SK-N-SH (cell line): Measurements from ENCODE around the gene RBMS3. TPM values are rescaled to one million over a fixed set of nuclear protein-coding genes. Genes with fewer than 3 reads are reported as not detected.

Experiments
- CTCF ChIA-PET: fragments of 300-600, 350-600 bp; formaldehyde crosslinking; extraction: SDS; loops from one replicate; lab custom pipeline; 2021; lab: Yijun Ruan, JAX
- POLR2A ChIA-PET: fragments of 350-600 bp; sonication (Branson Sonifier 250); formaldehyde crosslinking; extraction: SDS; loops from one replicate; lab custom pipeline; 2020; ENCODE audit warnings: antibody characterized with exemption, inconsistent platforms; lab: Yijun Ruan, JAX
- DNase-seq: peaks from one replicate; pipeline ENCODE4 v3.0.0; 2012
- H2AFZ ChIP-seq: fragments of 200-600 bp; sonication (generic); 2 replicates; pipeline ENCODE4 v1.8.1; 2016; ENCODE audit warnings: antibody characterized with exemption, mild to moderate bottlenecking, low read depth
- H3F3A ChIP-seq: fragments of 200-600 bp; sonication (generic); replicated peaks from 2 replicates; pipeline ENCODE3; 2016; ENCODE audit warnings: antibody characterized with exemption, mild to moderate bottlenecking; ENCODE audit not compliant: insufficient read depth
- H3K27ac ChIP-seq, 2 experiments: fragments of 200-500 bp in 1 of 2; fragments of 200-600 bp in 1 of 2; sonication (Bioruptor generic) in 1 of 2; sonication (generic), shearing (Covaris generic) in 1 of 2; 2 replicates each; pipeline versions ENCODE4 v1.5.1 to v1.6.1; 2014 to 2016; ENCODE audit warnings: low read depth in 2 of 2, inconsistent platforms in 1 of 2, low read length in 1 of 2, mild to moderate bottlenecking in 1 of 2, mixed read lengths in 1 of 2
- H3K27me3 ChIP-seq: fragments of 200-600 bp; sonication (generic), shearing (Covaris generic); 2 replicates; pipeline ENCODE4 v1.6.1; 2016; ENCODE audit warnings: mixed run types; ENCODE audit not compliant: insufficient read depth
- H3K36me3 ChIP-seq, 2 experiments: fragments of 200-500 bp in 1 of 2; fragments of 200-600 bp in 1 of 2; sonication (Bioruptor generic) in 1 of 2; sonication (generic) in 1 of 2; replicated peaks in 1 of 2; 2 replicates each; pipeline versions ENCODE3 to v1.5.1; 2014 to 2016; ENCODE audit warnings: low read length in 1 of 2, mild to moderate bottlenecking in 1 of 2; ENCODE audit not compliant: insufficient read depth in 2 of 2, control insufficient read depth in 1 of 2
- H3K4me1 ChIP-seq, 2 experiments: fragments of 200-500 bp in 1 of 2; fragments of 200-600 bp in 1 of 2; sonication (Bioruptor generic) in 1 of 2; sonication (generic), shearing (Covaris generic) in 1 of 2; 2 replicates each; pipeline versions ENCODE4 v1.5.1 to v1.6.1; 2014 to 2016; ENCODE audit warnings: low read depth in 1 of 2, low read length in 1 of 2, mixed run types in 1 of 2; ENCODE audit not compliant: insufficient read depth in 2 of 2, control insufficient read depth in 1 of 2
- H3K4me2 ChIP-seq: fragments of 200-600 bp; sonication (generic), shearing (Covaris generic); 2 replicates; pipeline ENCODE4 v1.6.1; 2017; ENCODE audit warnings: mixed run types
- H3K4me3 ChIP-seq, 2 experiments: fragments of 200-500 bp in 1 of 2; fragments of 200-600 bp in 1 of 2; sonication (Bioruptor generic) in 1 of 2; sonication (generic), shearing (Covaris generic) in 1 of 2; 2 replicates each; pipeline versions ENCODE4 v1.5.1 to v1.8.1; 2014 to 2016; ENCODE audit warnings: low read depth in 2 of 2, inconsistent platforms in 1 of 2, low read length in 1 of 2, mild to moderate bottlenecking in 1 of 2, mixed read lengths in 1 of 2, moderate library complexity in 1 of 2
- H3K79me2 ChIP-seq: fragments of 200-600 bp; sonication (generic); 2 replicates; pipeline ENCODE4 v1.8.1; 2017; ENCODE audit warnings: mild to moderate bottlenecking; ENCODE audit not compliant: insufficient read depth
- H3K9ac ChIP-seq: fragments of 200-600 bp; sonication (generic); 2 replicates; pipeline ENCODE4 v1.6.1; 2017; ENCODE audit warnings: mixed run types
- H3K9me2 ChIP-seq: fragments of 200-600 bp; sonication (generic); 2 replicates; pipeline ENCODE4 v1.6.1; 2017; ENCODE audit warnings: mixed run types
- H3K9me3 ChIP-seq: fragments of 200-600 bp; sonication (generic); 2 replicates; pipeline ENCODE4 v1.6.1; 2017; ENCODE audit warnings: mixed run types, mild to moderate bottlenecking, moderate library complexity
- H4K20me1 ChIP-seq: fragments of 200-600 bp; sonication (generic); 2 replicates; pipeline ENCODE4 v1.6.1; 2017; ENCODE audit warnings: mild to moderate bottlenecking, mixed run types; ENCODE audit not compliant: insufficient read depth
- CHD2 ChIP-seq: fragments of 150-350 bp; IDR thresholded peaks from 2 replicates; pipeline ENCODE4 v1.6.1; 2018; ENCODE audit warnings: low read length; ENCODE audit not compliant: partially characterized antibody
- ELF1 ChIP-seq: IDR thresholded peaks from 2 replicates; pipeline ENCODE4 v1.4.0; 2012
- EP300 ChIP-seq, 2 experiments: IDR thresholded peaks; 2 replicates each; pipeline versions ENCODE4 v1.4.0 to v1.6.1; 2012; ENCODE audit warnings: borderline replicate concordance in 1 of 2, low read depth in 1 of 2, low read length in 1 of 2
- EZH2phosphoT487 ChIP-seq: fragments of 200-600 bp; sonication (generic); IDR thresholded peaks from 2 replicates; pipeline ENCODE4 v1.6.1; 2017; ENCODE audit warnings: low read depth, mixed run types, mild to moderate bottlenecking, antibody characterized with exemption, moderate library complexity, borderline replicate concordance
- FOXJ3 ChIP-seq: sonication (generic); formaldehyde crosslinking; IDR thresholded peaks from 2 replicates; pipeline ENCODE4 v1.5.1; 2020; ENCODE audit warnings: mild to moderate bottlenecking, missing genetic modification reagents
- GABPA ChIP-seq: IDR thresholded peaks from 2 replicates; pipeline ENCODE4 v1.4.0; 2012; ENCODE audit warnings: low read depth, mild to moderate bottlenecking
- GATA2 ChIP-seq: sonication (generic); formaldehyde crosslinking; IDR thresholded peaks from 2 replicates; pipeline ENCODE4 v1.5.0; 2020; ENCODE audit warnings: mild to moderate bottlenecking, missing genetic modification reagents
- JUND ChIP-seq: IDR thresholded peaks from 2 replicates; pipeline ENCODE4 v1.4.0; 2012
- MXI1 ChIP-seq: IDR thresholded peaks from 2 replicates; pipeline ENCODE4 v1.6.1; 2012; ENCODE audit warnings: mild to moderate bottlenecking, low read depth, low read length, improper control_type of control experiment
- NRF1 ChIP-seq: IDR thresholded peaks from 2 replicates; pipeline ENCODE4 v1.6.1; 2012; ENCODE audit warnings: low read depth, mild to moderate bottlenecking, low read length
- RAD21 ChIP-seq: IDR thresholded peaks from 2 replicates; pipeline ENCODE4 v1.6.1; 2012; ENCODE audit warnings: mild to moderate bottlenecking, low read length
- SIN3A ChIP-seq: IDR thresholded peaks from 2 replicates; pipeline ENCODE4 v1.6.1; 2012; ENCODE audit warnings: low read depth, mild to moderate bottlenecking, low read length, moderate library complexity, borderline replicate concordance
- SMC3 ChIP-seq: IDR thresholded peaks from 2 replicates; pipeline ENCODE4 v1.6.1; 2012; ENCODE audit warnings: low read depth, low read length, improper control_type of control experiment
- TAF1 ChIP-seq: IDR thresholded peaks from 2 replicates; pipeline ENCODE4 v1.6.1; 2012; ENCODE audit warnings: low read depth, mild to moderate bottlenecking, low read length, moderate library complexity, borderline replicate concordance
- TCF12 ChIP-seq: IDR thresholded peaks from 2 replicates; pipeline ENCODE4 v1.4.0; 2012
- TEAD4 ChIP-seq: IDR thresholded peaks from 2 replicates; pipeline ENCODE4 v1.4.0; 2012; ENCODE audit warnings: mild to moderate bottlenecking, borderline replicate concordance; ENCODE audit not compliant: insufficient read depth
- YY1 ChIP-seq: IDR thresholded peaks from 2 replicates; pipeline ENCODE4 v1.4.0; 2012; ENCODE audit warnings: low read depth, mild to moderate bottlenecking
- ZBTB33 ChIP-seq: IDR thresholded peaks from 2 replicates; pipeline ENCODE4 v1.4.0; 2012; ENCODE audit warnings: low read depth, borderline replicate concordance
- WGBS: methylation state at CpG from one replicate; pipeline ENCODE4 v1.1.6; 2017; ENCODE audit warnings: low lambda C conversion rate; 5-methylcytosine and 5-hydroxymethylcytosine counted together
- polyA plus RNA-seq, 3 experiments: library from polyadenylated mRNA; depleted of rRNA; stranded (reverse); fragments of >200 nt; gene quantifications; 2 replicates each; pipeline ENCODE4 v1.2.3, GENCODE V29; 2012
- TF ChIP-seq, protein P1 (sequence below): IDR thresholded peaks from 2 replicates; pipeline ENCODE4 v1.6.1; 2012; ENCODE audit warnings: mild to moderate bottlenecking, low read depth, low read length, moderate library complexity

Gene RBMS3
- polyA plus RNA-seq, 1 of the 3 experiments (the other 2 are of a cell fraction), result 8.2 TPM

DNA sequence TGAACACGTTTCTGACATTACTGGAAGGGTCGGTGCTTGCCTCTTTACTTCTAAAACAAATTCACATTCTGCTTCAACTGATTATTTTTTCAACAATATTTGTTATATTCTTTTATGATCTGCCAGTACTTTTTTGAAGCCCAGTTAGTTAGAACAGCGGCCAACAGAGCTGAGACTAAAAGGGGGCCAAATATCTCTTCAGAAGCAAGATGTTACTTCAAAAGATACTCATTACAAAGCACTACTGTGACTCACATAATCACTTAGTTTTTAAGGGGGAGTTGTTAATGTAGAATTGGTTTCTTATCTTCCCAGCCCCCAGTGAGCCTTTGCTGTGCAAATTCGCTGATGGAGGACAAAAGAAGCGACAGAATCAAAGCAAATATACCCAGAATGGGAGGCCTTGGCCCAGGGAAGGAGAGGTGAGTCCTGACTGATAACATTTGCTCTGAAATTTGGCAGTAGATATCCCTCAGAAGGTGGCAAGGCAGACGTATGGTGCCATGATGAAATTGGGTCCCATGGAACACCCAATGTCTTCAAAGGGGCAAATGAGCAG, 587.8 kb downstream of the RBMS3 start:
- Histone ChIP-seq H3K36me3 (peaks cover 8 to 11% of the 10 kb centered on the region in 2 experiments), H3K9me2 (no peaks in the 10 kb centered on the region), H3K9me3 (no peaks in the 10 kb centered on the region), H3K27me3 (no peaks in the 10 kb centered on the region), H3K4me3 (no peak overlapping the region), H3K4me1 (peaks cover 0 to 3% of the 10 kb centered on the region in 2 experiments; a peak in 2 of 4 replicates), H3K4me2 (no peak overlapping the region), H3F3A (peaks cover 5% of the 10 kb centered on the region), H2AFZ (no peak overlapping the region), H3K9ac (no peak overlapping the region), H4K20me1 (no peaks in the 10 kb centered on the region), H3K27ac (no peak overlapping the region; a peak in 1 of 4 replicates), H3K79me2 (no peaks in the 10 kb centered on the region)
- ChIA-PET CTCF (no interaction called here), POLR2A (no interaction called here)
- 86% methylated on average over 6 of the region's 6 CpGs for WGBS
- DNase-seq, result no peak
- no peak for TF ChIP-seq TAF1
- no peak for TF ChIP-seq FOXJ3 (CRISPR knock-in tag)
- no peak for TF ChIP-seq SIN3A
- no peak for TF ChIP-seq MXI1
- no peak for TF ChIP-seq TEAD4
- TF ChIP-seq SMC3, result no peak
- TF ChIP-seq, protein P1, sequence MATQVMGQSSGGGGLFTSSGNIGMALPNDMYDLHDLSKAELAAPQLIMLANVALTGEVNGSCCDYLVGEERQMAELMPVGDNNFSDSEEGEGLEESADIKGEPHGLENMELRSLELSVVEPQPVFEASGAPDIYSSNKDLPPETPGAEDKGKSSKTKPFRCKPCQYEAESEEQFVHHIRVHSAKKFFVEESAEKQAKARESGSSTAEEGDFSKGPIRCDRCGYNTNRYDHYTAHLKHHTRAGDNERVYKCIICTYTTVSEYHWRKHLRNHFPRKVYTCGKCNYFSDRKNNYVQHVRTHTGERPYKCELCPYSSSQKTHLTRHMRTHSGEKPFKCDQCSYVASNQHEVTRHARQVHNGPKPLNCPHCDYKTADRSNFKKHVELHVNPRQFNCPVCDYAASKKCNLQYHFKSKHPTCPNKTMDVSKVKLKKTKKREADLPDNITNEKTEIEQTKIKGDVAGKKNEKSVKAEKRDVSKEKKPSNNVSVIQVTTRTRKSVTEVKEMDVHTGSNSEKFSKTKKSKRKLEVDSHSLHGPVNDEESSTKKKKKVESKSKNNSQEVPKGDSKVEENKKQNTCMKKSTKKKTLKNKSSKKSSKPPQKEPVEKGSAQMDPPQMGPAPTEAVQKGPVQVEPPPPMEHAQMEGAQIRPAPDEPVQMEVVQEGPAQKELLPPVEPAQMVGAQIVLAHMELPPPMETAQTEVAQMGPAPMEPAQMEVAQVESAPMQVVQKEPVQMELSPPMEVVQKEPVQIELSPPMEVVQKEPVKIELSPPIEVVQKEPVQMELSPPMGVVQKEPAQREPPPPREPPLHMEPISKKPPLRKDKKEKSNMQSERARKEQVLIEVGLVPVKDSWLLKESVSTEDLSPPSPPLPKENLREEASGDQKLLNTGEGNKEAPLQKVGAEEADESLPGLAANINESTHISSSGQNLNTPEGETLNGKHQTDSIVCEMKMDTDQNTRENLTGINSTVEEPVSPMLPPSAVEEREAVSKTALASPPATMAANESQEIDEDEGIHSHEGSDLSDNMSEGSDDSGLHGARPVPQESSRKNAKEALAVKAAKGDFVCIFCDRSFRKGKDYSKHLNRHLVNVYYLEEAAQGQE, result no peak
- TF ChIP-seq GATA2 (CRISPR knock-in tag), result no peak
- no peak for TF ChIP-seq EP300 (IDR thresholded peaks at IDR 0.05; ENCODE audit: borderline replicate concordance in 1 of 2, low read depth in 1 of 2, low read length in 1 of 2)
- TF ChIP-seq GABPA, result no peak
- TF ChIP-seq ELF1, result no peak

DNA sequence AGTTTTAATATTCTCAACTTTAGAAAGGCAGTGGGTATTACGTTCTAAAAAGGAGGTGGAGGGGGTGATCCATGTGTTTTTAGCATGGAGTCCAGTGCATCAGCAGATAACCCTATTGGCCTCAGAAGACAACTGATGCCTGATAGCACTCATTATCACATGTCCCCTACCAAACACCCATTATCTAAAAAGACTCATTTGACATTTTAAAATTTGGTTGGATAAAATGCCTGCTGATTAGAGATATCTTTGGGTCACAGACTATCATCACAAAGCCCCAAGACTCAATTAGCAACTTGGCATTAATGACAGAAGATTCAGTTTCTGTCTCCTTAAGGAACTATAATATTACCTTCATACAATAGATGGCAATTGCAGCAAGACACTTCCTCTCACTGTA, 589.3 kb downstream of the RBMS3 start:
- H2AFZ ChIP-seq, result no peak overlapping the region
- CTCF ChIA-PET, result interaction anchor here (2.0 kb wide), 1 partner anchor 11 kb away, joined by 6 read pairs; no protein-coding TSS in a partner anchor
- no peaks in the 10 kb centered on the region for H3K9me3 ChIP-seq
- H3K4me2 ChIP-seq, result no peak overlapping the region
- H3K27ac ChIP-seq, result no peak overlapping the region; a peak in 1 of 4 replicates
- H3K4me1 ChIP-seq, result peaks cover 0 to 3% of the 10 kb centered on the region in 2 experiments; a peak in 2 of 4 replicates
- no peaks in the 10 kb centered on the region for H4K20me1 ChIP-seq
- H3K4me3 ChIP-seq, result no peak overlapping the region
- H3K36me3 ChIP-seq, result peaks cover 12 to 24% of the 10 kb centered on the region in 2 experiments
- no peaks in the 10 kb centered on the region for H3K27me3 ChIP-seq
- POLR2A ChIA-PET, result no interaction called here
- H3F3A ChIP-seq, result peaks cover 5% of the 10 kb centered on the region
- WGBS, result 91% methylated on average over 1 of the region's 1 CpG
- no peaks in the 10 kb centered on the region for H3K79me2 ChIP-seq
- no peak overlapping the region for H3K9ac ChIP-seq
- DNase-seq, result no peak
- no peaks in the 10 kb centered on the region for H3K9me2 ChIP-seq
- TF ChIP-seq CHD2 (no peak), EZH2phosphoT487 (no peak), TCF12 (no peak), ZBTB33 (no peak), SMC3 (no peak), YY1 (no peak), RAD21 (no peak), ELF1 (no peak), NRF1 (no peak), TEAD4 (no peak), GABPA (no peak), JUND (no peak)
- TF ChIP-seq, protein P1, result no peak
